ENCODE measurements around the gene PKD2. TPM values are rescaled to one million over a fixed set of nuclear protein-coding genes. Genes with fewer than 3 reads are reported as not detected.
"Not testable (repeated sequence)": the region's sequence is repeated elsewhere in the genome, so short reads cannot be mapped to it uniquely, and the experiment has no call there.

The PKD2 gene
- polyA plus RNA-seq, 10 donors = 23.2 to 40.4 (median 29.6) TPM

- DNase-seq = no peak
These were observed 55.4 kb downstream of the PKD2 start for GRCh38 chr4:88062843-88063242.

GRCh38 chr4:88063634-88064296 is 56.3 kb downstream of the PKD2 start:
- DNase-seq = no peak

GRCh38 chr4:88064410-88064809 is 57.0 kb downstream of the PKD2 start:
- no peak for DNase-seq

GRCh38 chr4:88070031-88070430 is 62.6 kb downstream of the PKD2 start:
- DNase-seq = no peak

- DNase-seq = no peak
These were observed 67.9 kb downstream of the PKD2 start for GRCh38 chr4:88075336-88075735.

- DNase-seq = no peak
These were observed 70.6 kb downstream of the PKD2 start for GRCh38 chr4:88077911-88078524.

- DNase-seq = no peak
These were observed 71.1 kb downstream of the PKD2 start for GRCh38 chr4:88078579-88078978.

- no peak for DNase-seq
These were observed 73.2 kb downstream of the PKD2 start for GRCh38 chr4:88080626-88081025.

GRCh38 chr4:88087004-88087403 is 79.6 kb downstream of the PKD2 start:
- no peak for DNase-seq

- DNase-seq = no peak
These were observed 83.5 kb downstream of the PKD2 start for GRCh38 chr4:88090898-88091297.

- DNase-seq = no peak
These were observed 83.9 kb downstream of the PKD2 start for GRCh38 chr4:88091378-88091777.

GRCh38 chr4:88093874-88094273 is 86.4 kb downstream of the PKD2 start:
- no peak for DNase-seq

- DNase-seq = no peak
These were observed 89.9 kb downstream of the PKD2 start for GRCh38 chr4:88097301-88097700.

GRCh38 chr4:88097781-88098180 is 90.3 kb downstream of the PKD2 start:
- no peak for DNase-seq

- DNase-seq = no peak
These were observed 91.7 kb downstream of the PKD2 start for GRCh38 chr4:88098993-88099752.

- DNase-seq = peak in 2 of 3 donors; percentile 10 to 26
These were observed 93.7 kb downstream of the PKD2 start for GRCh38 chr4:88101165-88101564.

- DNase-seq = no peak
These were observed 94.6 kb downstream of the PKD2 start for GRCh38 chr4:88102026-88102425.

GRCh38 chr4:88104902-88105610 is 97.6 kb downstream of the PKD2 start:
- peak in 1 of 3 donors; percentile 41 for DNase-seq

- no peak for DNase-seq
These were observed 98.8 kb downstream of the PKD2 start for GRCh38 chr4:88106205-88106604.

GRCh38 chr4:88107406-88108107 is 100.1 kb downstream of the PKD2 start:
- no peak for DNase-seq

- DNase-seq = not testable (repeated sequence)
These were observed 100.7 kb downstream of the PKD2 start for GRCh38 chr4:88108108-88108465.

GRCh38 chr4:88108747-88109122 is 101.3 kb downstream of the PKD2 start:
- no peak for DNase-seq

All from muscle of back (tissue), 11 donors.